T-helper 17 cell (primary cell): ENCODE results near the gene GRAP2. TPM values are rescaled to one million over a fixed set of nuclear protein-coding genes. Genes with fewer than 3 reads are reported as not detected.

Source experiments
- ATAC-seq: fragments of 150-1000 bp; cut with Tn5 transposase; 2 replicates; pipeline ENCODE4 v1.10.0; 2021; ENCODE audit warnings: mild to moderate bottlenecking, moderate library complexity
- DNase-seq, 3 donors: peaks; one replicate each; pipeline versions ENCODE4 v3.0.0 to v3.0.0-alpha.2; 2020 to 2021
- H3K9me3 ChIP-seq: one replicate; pipeline ENCODE4 v1.7.0; 2013; ENCODE audit warnings: low read length, mild to moderate bottlenecking; ENCODE audit not compliant: control insufficient read depth, poor library complexity, severe bottlenecking
- H3K27ac Mint-ChIP-seq: one replicate; pipeline ENCODE4 v1.8.0; 2022; ENCODE audit warnings: mild to moderate bottlenecking, moderate library complexity, mixed read lengths
- H3K27me3 Mint-ChIP-seq: one replicate; pipeline ENCODE4 v1.8.0; 2022; ENCODE audit warnings: mixed read lengths
- H3K36me3 Mint-ChIP-seq: one replicate; pipeline ENCODE4 v1.8.0; 2022; ENCODE audit warnings: low read depth, mixed read lengths
- H3K4me1 Mint-ChIP-seq: one replicate; pipeline ENCODE4 v1.8.0; 2022; ENCODE audit warnings: mild to moderate bottlenecking, mixed read lengths
- H3K4me3 Mint-ChIP-seq: one replicate; pipeline ENCODE4 v1.8.0; 2022; ENCODE audit warnings: mild to moderate bottlenecking, moderate library complexity, mixed read lengths
- total RNA-seq, 4 donors: library from RNA in 2 of 4; stranded (reverse) in 2 of 4; gene quantifications; one replicate each; pipeline ENCODE4 v1.2.3 and lab custom pipeline; 2022 to 2026

The GRAP2 gene
- total RNA-seq, 2 donors from 2014 or later: 113 to 195 TPM

GRCh38 chr22:39905687-39906086 lies 4.8 kb downstream of the GRAP2 start:
- ATAC-seq (no peak), DNase-seq (no peak)
- peaks cover 5% of the 10 kb centered on the region for H3K36me3 Mint-ChIP-seq
- H3K4me3 Mint-ChIP-seq: peak overlapping the region; percentile 95
- H3K9me3 ChIP-seq: no peaks in the 10 kb centered on the region
- H3K27me3 Mint-ChIP-seq: no peaks in the 10 kb centered on the region
- no peak overlapping the region for H3K27ac Mint-ChIP-seq
- peaks cover 47% of the 10 kb centered on the region for H3K4me1 Mint-ChIP-seq

- ATAC-seq (no peak), DNase-seq (no peak)
- Mint-ChIP-seq H3K27me3 (no peaks in the 10 kb centered on the region), H3K27ac (no peak overlapping the region), H3K4me3 (peak overlapping the region; percentile 95), H3K4me1 (peaks cover 48% of the 10 kb centered on the region), H3K36me3 (peaks cover 5% of the 10 kb centered on the region)
- H3K9me3 ChIP-seq: no peaks in the 10 kb centered on the region
Measured at GRCh38 chr22:39906207-39906606, 5.3 kb downstream of the GRAP2 start.

- Mint-ChIP-seq H3K4me1 (peaks cover 57% of the 10 kb centered on the region), H3K36me3 (peaks cover 5% of the 10 kb centered on the region), H3K27ac (no peak overlapping the region), H3K4me3 (peak overlapping the region; percentile 95), H3K27me3 (no peaks in the 10 kb centered on the region)
- ATAC-seq (no peak), DNase-seq (no peak)
- H3K9me3 ChIP-seq: no peaks in the 10 kb centered on the region
Measured at GRCh38 chr22:39907047-39907446, 6.2 kb downstream of the GRAP2 start.

GRCh38 chr22:39907605-39908097 lies 6.8 kb downstream of the GRAP2 start:
- ATAC-seq (peak; percentile 48), DNase-seq (peak in 1 of 3 donors; percentile 34)
- H3K27me3 Mint-ChIP-seq: no peaks in the 10 kb centered on the region
- no peak overlapping the region for H3K27ac Mint-ChIP-seq
- H3K9me3 ChIP-seq: no peaks in the 10 kb centered on the region
- H3K4me3 Mint-ChIP-seq: peak overlapping the region; percentile 95
- peaks cover 4% of the 10 kb centered on the region for H3K36me3 Mint-ChIP-seq
- peaks cover 61% of the 10 kb centered on the region for H3K4me1 Mint-ChIP-seq

GRCh38 chr22:39908136-39908535 lies 7.3 kb downstream of the GRAP2 start:
- Mint-ChIP-seq H3K27me3 (no peaks in the 10 kb centered on the region), H3K36me3 (peaks cover 3% of the 10 kb centered on the region), H3K27ac (no peak overlapping the region), H3K4me1 (peaks cover 62% of the 10 kb centered on the region), H3K4me3 (peak overlapping the region; percentile 95)
- no peaks in the 10 kb centered on the region for H3K9me3 ChIP-seq
- DNase-seq (no peak), ATAC-seq (peak; percentile 6)

GRCh38 chr22:39908737-39909136 lies 7.9 kb downstream of the GRAP2 start:
- DNase-seq: peak in 1 of 3 donors; percentile 24
- no peaks in the 10 kb centered on the region for H3K9me3 ChIP-seq
- Mint-ChIP-seq H3K4me1 (peaks cover 68% of the 10 kb centered on the region), H3K27me3 (no peaks in the 10 kb centered on the region), H3K4me3 (peak overlapping the region; percentile 95), H3K27ac (no peak overlapping the region), H3K36me3 (peaks cover 3% of the 10 kb centered on the region)
- ATAC-seq: peak; percentile 39

GRCh38 chr22:39910876-39911613 lies 10.2 kb downstream of the GRAP2 start:
- Mint-ChIP-seq H3K4me3 (peak overlapping the region; percentile 88), H3K4me1 (peaks cover 71% of the 10 kb centered on the region), H3K27ac (no peak overlapping the region), H3K27me3 (no peaks in the 10 kb centered on the region), H3K36me3 (peaks cover 10% of the 10 kb centered on the region)
- no peak for DNase-seq
- no peak for ATAC-seq
- no peaks in the 10 kb centered on the region for H3K9me3 ChIP-seq

- DNase-seq: no peak
- no peak overlapping the region for H3K27ac Mint-ChIP-seq
- no peaks in the 10 kb centered on the region for H3K27me3 Mint-ChIP-seq
- peak overlapping the region; percentile 88 for H3K4me3 Mint-ChIP-seq
- H3K4me1 Mint-ChIP-seq: peaks cover 83% of the 10 kb centered on the region
- peaks cover 15% of the 10 kb centered on the region for H3K36me3 Mint-ChIP-seq
- ATAC-seq: no peak
- no peaks in the 10 kb centered on the region for H3K9me3 ChIP-seq
Measured at GRCh38 chr22:39913321-39913720, 12.4 kb downstream of the GRAP2 start.

- H3K36me3 Mint-ChIP-seq: peaks cover 15% of the 10 kb centered on the region
- H3K27me3 Mint-ChIP-seq: no peaks in the 10 kb centered on the region
- peak overlapping the region; percentile 88 for H3K4me3 Mint-ChIP-seq
- ATAC-seq: no peak
- peaks cover 77% of the 10 kb centered on the region for H3K4me1 Mint-ChIP-seq
- DNase-seq: no peak
- no peak overlapping the region for H3K27ac Mint-ChIP-seq
- no peaks in the 10 kb centered on the region for H3K9me3 ChIP-seq
Measured at GRCh38 chr22:39913886-39914285, 13.0 kb downstream of the GRAP2 start.

- no peak for DNase-seq
- H3K36me3 Mint-ChIP-seq: peaks cover 15% of the 10 kb centered on the region
- H3K27ac Mint-ChIP-seq: no peak overlapping the region
- H3K4me1 Mint-ChIP-seq: peaks cover 75% of the 10 kb centered on the region
- no peaks in the 10 kb centered on the region for H3K27me3 Mint-ChIP-seq
- no peak for ATAC-seq
- H3K9me3 ChIP-seq: no peaks in the 10 kb centered on the region
- H3K4me3 Mint-ChIP-seq: peak overlapping the region; percentile 88
Measured at GRCh38 chr22:39914584-39914983, 13.7 kb downstream of the GRAP2 start.

GRCh38 chr22:39915295-39915726 lies 14.4 kb downstream of the GRAP2 start:
- no peaks in the 10 kb centered on the region for H3K27me3 Mint-ChIP-seq
- peaks cover 15% of the 10 kb centered on the region for H3K36me3 Mint-ChIP-seq
- H3K27ac Mint-ChIP-seq: no peak overlapping the region
- no peak for DNase-seq
- no peaks in the 10 kb centered on the region for H3K9me3 ChIP-seq
- H3K4me3 Mint-ChIP-seq: peak overlapping the region; percentile 88
- peaks cover 78% of the 10 kb centered on the region for H3K4me1 Mint-ChIP-seq
- peak; percentile 22 for ATAC-seq

GRCh38 chr22:39916496-39916895 lies 15.6 kb downstream of the GRAP2 start:
- H3K27ac Mint-ChIP-seq: no peak overlapping the region
- no peak overlapping the region for H3K4me3 Mint-ChIP-seq
- DNase-seq (no peak), ATAC-seq (no peak)
- H3K9me3 ChIP-seq: no peaks in the 10 kb centered on the region
- H3K4me1 Mint-ChIP-seq: peaks cover 81% of the 10 kb centered on the region
- H3K27me3 Mint-ChIP-seq: no peaks in the 10 kb centered on the region
- peaks cover 17% of the 10 kb centered on the region for H3K36me3 Mint-ChIP-seq

- H3K4me3 Mint-ChIP-seq: peak overlapping the region; percentile 93
- no peaks in the 10 kb centered on the region for H3K9me3 ChIP-seq
- ATAC-seq (no peak), DNase-seq (no peak)
- H3K36me3 Mint-ChIP-seq: peaks cover 21% of the 10 kb centered on the region
- H3K27me3 Mint-ChIP-seq: no peaks in the 10 kb centered on the region
- H3K27ac Mint-ChIP-seq: no peak overlapping the region
- H3K4me1 Mint-ChIP-seq: peaks cover 79% of the 10 kb centered on the region
Measured at GRCh38 chr22:39917197-39917643, 16.3 kb downstream of the GRAP2 start.
